Esophagus muscularis mucosa (tissue), 3 donors: ENCODE data around the gene IQGAP2.

Experiments
- POLR2A ChIP-seq: fragments of 450-650 bp; IDR thresholded peaks from one replicate; pipeline ENCODE4 v1.6.1; 2017; ENCODE audit warnings: antibody characterized with exemption, moderate library complexity, mild to moderate bottlenecking, low read depth
- POLR2AphosphoS5 ChIP-seq, 2 donors: sonication (generic); formaldehyde crosslinking; IDR thresholded peaks; one replicate each; pipeline ENCODE4 v1.6.1; 2017; ENCODE audit warnings: antibody characterized with exemption in 2 of 2
- TF ChIP-seq, protein P1 (sequence below), 3 experiments: fragments of 200-600 bp in 2 of 3; fragments of 450-650 bp in 1 of 3; sonication (generic) in 2 of 3; IDR thresholded peaks; one replicate each; pipeline ENCODE4 v1.5.1; 2017 to 2019; ENCODE audit warnings: antibody characterized with exemption in 3 of 3, mild to moderate bottlenecking in 2 of 3, moderate library complexity in 1 of 3

DNA sequence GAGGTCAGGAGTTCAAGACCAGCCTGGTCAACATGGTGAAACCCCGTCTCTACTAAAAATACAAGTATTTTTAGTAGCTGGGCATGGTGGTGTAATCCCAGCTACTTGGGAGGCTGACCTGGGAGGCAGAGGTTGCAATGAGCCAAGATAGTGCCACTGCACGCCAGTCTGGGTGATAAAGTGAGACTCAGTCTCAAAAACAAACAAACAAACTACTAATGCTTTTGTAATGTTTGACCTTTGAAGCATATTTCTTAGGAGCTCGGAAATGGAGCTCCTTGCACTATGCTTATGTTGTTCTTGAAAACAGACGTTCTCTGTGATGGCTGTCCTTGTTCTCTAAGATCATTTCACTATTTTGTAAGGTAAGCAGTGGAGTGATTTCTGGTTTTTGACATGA lies 214.1 kb downstream of the IQGAP2 start:
- TF ChIP-seq POLR2A = no peak
- TF ChIP-seq, protein P1, sequence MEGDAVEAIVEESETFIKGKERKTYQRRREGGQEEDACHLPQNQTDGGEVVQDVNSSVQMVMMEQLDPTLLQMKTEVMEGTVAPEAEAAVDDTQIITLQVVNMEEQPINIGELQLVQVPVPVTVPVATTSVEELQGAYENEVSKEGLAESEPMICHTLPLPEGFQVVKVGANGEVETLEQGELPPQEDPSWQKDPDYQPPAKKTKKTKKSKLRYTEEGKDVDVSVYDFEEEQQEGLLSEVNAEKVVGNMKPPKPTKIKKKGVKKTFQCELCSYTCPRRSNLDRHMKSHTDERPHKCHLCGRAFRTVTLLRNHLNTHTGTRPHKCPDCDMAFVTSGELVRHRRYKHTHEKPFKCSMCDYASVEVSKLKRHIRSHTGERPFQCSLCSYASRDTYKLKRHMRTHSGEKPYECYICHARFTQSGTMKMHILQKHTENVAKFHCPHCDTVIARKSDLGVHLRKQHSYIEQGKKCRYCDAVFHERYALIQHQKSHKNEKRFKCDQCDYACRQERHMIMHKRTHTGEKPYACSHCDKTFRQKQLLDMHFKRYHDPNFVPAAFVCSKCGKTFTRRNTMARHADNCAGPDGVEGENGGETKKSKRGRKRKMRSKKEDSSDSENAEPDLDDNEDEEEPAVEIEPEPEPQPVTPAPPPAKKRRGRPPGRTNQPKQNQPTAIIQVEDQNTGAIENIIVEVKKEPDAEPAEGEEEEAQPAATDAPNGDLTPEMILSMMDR (IDR thresholded peaks at IDR 0.05) = no peak
- no peak for TF ChIP-seq POLR2AphosphoS5 (IDR thresholded peaks at IDR 0.05)
